ENCODE data around the gene MEG3. TPM values are rescaled to one million over a fixed set of nuclear protein-coding genes. Genes with fewer than 3 reads are reported as not detected.

Gene MEG3
- total RNA-seq, 1 donor from 2014 or later: 815 TPM

DNA sequence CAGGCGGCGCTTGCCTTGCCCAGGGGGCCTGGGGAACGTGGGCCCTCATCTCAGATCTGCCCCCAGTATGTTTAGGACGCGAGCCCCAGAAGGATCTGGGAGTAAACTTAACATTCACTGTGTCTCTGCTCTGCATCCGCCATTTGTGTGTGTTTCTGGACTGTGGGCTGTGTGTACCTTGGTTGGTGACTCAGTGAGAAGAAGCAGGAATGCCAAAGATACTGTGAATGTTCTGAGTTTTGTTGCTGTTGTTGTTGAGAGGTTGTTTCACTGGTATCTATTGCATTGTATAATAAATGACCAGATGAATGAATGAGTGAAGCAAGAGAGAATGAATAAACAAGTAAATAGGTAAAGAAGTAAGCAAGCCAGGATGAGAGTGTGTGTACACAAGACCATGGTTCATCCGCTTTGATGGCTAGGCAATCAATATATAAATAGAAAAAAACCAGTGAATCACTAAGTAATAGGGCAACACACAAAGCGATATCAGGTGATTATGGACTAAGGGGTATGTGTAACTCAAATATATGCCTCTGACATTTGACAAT, 20.5 kb downstream of the MEG3 start:
- DNase-seq (ENCODE audit: low spot score): no peak

DNA sequence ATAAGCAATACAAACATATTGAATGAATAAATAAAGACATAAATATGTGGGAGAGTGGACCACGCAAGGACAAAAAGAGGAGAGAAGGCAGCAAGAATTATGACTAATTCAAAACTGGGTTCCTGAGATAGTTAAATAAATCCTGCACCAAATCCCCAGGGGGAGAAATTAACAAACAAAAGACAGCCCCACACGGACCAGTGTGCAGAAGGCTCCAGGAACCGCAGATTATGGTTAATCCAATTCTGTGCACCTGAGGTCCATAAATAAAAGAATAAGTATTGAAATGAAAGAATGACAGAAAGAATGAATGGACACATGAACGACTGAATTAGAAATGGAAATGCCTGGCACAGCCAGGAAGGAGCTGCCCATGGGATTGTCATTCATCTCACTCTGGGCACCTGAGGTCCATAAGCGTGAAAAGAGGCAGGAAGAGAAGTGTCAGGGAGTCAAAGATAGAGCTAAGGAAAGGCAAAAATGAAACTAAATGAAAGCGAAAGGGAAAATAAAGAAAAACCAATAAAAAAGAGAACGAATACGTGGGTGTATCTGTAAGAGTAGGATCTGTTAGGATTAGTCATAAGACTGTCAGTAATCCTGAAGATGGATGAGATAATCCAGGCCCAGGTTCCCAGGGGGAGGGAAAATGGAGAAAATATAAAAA, 23.3 kb downstream of the MEG3 start:
- no peak for DNase-seq (ENCODE audit: low spot score)

DNA sequence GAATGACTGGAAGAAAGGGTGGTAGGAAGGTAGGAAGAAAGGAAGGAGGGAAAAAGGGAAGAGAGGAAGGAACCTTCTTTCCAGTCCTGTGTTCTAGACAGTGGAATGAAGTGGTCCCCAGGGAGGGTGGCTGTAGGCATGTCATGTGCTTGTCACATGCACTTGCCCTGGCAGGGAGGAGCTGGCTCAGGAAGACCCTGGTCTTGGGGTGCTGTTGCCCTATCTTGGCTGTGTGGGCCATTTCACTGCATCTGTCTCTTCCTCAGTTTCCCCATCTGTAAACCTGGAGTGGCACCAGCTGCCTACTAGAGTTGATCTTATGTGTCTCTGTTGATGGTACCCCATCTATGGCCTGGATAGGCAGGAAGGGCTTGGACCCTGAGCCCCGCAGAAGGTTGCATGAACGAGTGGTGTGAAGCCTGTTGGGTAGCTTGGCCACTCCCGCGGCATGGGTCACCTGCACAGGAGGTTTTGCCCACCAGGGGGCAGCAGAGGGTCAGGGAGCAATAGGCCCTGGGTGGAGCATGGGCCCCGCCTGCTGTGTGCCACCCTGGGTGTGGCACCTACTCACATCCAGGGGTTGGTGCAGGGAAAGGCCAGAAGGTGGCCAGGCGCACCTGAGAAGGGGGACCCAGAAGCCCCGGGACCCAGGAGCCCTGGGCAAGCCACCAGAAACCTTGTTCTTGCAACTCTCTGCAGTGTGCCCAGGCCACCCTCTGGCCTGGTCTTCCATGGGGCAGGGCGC, 25.1 kb downstream of the MEG3 start:
- DNase-seq (ENCODE audit: low spot score): no peak

DNA sequence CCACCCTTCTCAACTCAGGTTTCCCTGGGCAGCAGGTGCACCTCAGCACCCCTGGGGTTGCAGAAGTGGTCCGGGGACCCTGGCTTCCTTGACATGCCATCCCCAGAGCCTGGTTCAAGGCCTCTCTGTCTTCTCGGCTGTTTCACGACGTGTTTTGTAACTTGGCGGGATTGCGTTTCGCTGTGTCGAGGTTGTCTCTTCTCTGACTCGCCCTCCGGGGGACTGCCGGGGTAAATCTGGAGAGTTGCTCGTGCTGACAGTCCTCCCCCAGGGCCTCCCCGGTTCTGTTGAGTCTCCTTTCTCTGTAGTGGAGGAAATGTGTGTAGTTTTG, 25.6 kb downstream of the MEG3 start:
- DNase-seq (ENCODE audit: low spot score): no peak

DNA sequence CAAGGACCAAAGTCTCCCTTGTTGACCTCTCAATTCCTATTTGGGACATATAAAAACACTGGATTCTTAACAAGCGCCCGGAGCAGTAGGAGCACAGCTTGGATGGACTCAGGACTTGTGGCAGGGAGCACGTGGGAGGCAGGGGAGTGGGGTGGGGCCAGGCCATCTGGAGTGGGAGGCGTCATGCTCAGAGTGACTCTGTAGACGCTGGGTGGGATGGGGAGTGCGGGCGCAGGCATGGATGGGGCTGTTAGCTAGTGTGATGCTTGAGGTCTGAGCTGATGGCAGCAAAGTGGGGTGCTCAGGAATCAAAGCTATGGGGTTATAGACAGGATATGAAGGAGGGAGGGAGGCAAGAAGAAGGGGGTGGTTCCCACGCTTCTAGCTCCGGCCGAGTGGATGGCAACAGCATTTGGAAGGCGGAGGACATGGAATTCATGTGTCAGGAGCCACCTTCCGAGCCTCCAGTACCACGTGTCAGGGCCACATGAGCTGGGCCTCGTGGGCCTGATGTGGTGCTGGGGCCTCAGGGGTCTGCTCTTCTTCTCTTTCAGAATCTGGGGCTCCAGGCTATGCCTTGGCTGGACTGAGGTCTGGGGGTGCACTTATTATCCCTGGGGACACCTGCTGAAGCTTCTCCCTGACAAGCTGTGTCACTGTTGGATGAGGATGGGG, 26.2 kb downstream of the MEG3 start:
- DNase-seq (ENCODE audit: low spot score): no peak

DNA sequence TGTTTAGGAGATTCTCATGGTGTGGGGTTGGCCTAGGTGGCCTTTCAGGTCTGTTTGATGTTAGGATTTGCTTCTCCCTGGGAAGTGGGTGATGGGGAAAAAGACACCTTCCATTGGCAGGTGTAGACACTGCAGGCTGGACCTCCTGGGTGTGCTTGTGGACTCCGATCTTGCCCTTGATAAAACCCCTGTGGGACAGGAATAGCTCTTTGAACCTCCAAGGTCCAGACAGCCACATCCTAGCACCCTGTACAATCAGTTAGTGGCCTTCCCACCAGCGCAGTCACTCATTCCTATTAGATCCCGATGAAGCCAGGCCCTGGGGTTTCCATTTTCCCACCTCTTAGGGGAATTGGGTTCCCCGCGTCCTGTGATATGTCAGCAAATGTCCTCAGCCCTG, 28.5 kb downstream of the MEG3 start:
- DNase-seq (ENCODE audit: low spot score): no peak

DNA sequence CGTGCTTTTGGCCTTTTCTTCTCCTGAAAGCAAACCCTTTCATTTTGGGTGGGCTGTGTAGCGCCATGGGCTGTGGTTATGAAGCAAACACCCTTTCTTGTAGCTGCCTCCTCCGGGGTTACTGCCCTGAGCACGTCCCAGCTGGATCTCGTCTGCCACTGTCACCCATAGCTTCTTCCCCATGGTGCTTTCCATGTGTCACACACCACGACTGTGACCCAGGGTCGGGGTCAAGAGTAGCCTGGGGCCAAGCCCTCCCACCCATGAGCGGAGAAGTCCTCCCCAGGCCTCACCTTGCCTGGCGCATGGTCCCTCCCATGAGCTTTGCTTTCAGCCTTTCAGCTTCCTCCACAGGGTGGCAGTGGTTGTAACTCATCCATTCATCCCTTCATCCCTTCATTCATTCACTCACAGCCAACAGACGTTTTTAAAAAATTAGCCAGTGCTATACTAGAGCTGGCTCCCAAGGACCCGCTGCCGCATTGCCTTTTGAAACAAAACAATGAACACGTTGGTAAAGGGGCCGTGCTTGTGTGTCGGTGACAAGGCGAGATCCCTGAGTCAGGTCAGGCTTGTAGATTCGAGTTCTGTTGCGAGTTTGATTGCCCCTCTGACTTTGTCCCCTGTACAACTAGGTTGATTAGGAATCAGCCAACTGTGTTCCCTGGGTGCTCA, 29.5 kb downstream of the MEG3 start:
- no peak for DNase-seq (ENCODE audit: low spot score)

DNA sequence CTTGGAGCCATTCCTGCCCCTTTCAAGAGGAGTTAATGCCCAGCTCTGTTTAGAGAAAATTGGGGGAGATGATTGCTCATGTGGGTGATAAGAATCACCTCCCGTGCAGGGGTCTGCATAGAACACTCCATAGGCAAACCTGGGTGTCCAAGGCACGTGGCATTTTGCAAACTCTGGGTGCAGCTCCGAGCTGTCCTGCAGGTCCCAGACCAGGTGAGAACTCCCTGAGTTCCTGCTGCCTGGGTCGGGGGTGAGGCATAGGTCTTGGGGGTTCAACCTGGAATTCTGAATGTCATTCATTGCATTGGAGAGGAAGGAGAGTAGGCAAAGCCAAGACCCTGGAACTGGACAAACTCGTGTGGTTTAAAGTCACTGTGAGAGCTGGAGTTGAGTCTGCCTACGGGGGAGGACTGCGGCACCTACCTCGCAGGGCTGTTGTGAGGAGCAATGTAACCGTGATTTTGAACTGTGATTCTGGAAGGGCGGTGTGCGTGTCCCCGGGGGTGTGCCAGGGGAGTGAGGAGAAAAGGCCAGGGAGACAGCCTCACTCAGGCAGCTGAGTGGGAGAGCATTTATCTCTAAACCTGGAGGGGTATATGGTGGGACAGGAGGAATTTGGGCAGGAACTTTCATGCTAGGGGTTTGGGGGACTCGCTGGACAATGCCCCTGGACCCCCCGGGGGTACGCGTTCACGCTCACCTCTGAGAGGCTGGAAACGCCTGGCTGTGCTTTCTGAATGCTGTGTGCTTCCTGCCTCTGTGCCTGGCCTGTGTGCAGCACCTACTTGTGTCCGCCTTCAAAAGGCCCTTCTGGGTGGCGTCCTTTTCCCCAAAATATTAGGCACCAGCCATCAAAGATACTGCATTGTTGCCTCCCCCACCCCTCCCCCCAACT, 30.4 kb downstream of the MEG3 start:
- DNase-seq (ENCODE audit: low spot score): no peak

DNA sequence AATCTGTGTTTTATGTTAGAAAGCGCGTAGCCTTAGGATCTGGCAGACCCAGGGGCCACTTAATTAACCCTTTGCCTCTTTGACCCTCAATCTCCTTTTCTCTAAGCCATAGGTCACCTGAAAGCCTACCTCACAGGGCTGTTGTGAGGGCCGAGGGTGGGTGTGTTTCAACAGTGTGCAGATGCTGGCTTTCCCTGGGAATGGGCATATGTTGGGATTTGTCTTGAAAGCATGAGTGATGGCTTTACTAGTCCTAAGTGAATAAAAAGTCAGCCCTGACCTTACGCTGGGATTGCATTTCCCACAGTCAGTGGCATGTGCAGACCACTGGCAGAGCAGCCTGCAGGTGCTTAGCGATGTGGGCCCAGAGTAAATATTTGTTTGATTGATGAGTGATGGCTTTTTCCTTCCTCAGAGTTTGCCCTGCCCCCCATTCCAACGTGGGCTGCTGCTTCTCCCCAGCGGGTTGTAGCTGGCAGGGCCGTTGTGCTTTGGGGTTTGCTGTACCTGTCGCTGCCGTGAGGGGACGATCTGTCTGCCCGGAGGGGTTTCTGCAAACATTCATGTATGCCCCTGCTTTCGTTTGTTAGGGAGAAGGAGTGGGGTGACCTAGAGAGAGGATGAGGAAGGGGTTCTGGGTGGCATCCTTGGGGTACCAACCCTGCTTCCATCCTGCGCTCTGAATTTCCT, 31.5 kb downstream of the MEG3 start:
- DNase-seq (ENCODE audit: low spot score): no peak

DNA sequence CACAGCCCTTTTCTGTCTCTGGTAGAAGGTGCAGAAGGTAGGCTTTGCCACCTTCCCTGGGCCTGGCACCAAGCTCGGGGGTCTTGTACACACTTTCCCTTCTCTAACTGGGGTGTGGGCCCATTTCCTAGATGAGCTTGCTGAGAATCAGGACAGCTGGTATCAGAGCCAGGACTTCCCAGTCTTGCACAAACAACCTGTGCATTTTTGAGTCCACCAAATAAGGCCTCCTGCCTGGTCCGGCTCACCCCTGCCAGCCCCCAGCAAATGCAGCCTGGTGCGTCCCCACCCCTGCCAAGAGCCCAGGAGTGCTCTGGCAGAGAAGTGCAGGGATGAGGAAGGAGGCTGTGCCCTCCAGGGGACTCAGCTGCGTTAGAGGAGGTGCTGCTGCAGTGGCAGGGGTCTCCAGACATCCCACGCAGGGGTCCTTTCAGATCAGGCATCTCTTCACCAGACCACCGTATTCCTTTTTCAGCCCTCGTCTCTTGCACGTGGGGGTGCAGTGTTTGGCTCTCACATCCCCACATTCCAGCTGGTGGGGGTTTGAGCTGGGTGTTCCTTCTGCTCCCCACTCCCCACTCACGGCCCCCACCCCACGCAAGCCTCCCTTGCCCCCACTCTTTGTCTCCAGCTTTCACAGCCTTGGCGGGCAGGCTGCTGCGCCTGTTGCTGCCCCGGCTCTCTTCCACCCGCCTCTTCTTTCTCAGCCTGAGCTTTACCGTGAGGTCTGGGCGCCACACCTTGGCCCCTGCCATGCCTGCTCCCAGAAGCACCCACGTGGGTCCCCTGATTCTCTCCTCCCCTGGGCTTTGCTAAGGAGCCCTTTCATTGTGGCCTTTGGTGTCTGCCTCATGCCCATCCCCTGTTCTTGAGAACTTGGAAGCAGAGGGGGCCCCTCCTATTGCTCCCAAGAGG, 32.3 kb downstream of the MEG3 start:
- DNase-seq (ENCODE audit: low spot score): no peak

DNA sequence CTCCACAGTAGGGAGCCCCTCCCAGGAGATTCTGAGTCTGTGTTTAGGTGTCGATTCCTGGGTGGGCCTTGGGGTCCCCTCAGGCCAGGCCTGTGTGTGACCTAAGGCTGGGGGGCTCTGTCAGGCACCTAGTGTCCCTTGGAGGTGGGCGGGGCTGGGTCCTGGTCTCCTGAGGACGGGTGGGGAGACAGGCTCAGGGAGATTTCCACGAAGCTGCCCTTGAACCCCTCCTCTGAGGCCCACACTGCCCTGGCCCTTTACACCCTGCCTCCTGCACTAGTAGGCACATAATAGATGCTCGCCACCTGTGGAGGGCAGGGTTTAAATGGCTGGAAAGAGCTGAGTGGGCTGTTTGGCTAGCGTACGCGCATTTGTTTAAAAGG, 32.9 kb downstream of the MEG3 start:
- no peak for DNase-seq (ENCODE audit: low spot score)

DNA sequence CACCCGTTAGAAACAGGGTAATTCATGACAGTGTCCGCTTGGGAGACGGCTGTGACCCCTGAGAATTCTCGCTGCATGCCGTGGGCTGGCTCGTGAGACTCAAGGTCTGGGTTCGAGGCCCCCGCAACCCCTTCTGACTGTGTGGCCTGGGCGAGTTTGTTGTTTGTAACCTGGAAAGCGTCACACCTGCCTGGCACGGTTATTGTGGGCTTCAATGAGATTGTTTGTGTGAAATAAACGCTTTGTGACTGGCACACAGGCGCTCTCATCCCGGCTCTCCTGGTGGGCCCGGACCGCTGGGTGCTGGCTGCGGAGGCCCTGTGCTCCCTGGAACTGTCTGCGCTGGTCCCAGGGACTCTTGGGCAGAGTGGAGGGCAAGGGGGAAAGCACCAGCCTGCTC, 33.9 kb downstream of the MEG3 start:
- DNase-seq (ENCODE audit: low spot score): no peak

DNA sequence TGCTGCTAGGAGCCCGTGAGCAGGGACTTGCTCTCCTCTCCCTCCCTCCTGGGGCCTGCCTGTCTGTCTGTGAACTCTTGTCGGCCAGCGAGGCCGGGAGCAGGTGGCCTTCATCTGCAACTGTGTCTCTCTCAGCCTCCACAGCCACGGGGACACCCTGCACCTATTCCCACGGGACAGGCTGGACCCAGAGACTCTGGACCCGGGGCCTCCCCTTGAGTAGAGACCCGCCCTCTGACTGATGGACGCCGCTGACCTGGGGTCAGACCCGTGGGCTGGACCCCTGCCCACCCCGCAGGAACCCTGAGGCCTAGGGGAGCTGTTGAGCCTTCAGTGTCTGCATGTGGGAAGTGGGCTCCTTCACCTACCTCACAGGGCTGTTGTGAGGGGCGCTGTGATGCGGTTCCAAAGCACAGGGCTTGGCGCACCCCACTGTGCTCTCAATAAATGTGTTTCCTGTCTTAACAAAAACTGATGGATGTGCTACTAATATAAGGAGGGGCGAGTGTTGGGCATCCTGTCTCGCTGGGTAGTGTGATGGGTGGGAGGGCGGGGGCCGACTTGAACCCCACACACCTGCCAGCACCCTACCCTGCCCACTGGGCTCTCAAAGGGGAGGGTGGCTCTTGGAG, 34.8 kb downstream of the MEG3 start:
- no peak for DNase-seq (ENCODE audit: low spot score)

DNA sequence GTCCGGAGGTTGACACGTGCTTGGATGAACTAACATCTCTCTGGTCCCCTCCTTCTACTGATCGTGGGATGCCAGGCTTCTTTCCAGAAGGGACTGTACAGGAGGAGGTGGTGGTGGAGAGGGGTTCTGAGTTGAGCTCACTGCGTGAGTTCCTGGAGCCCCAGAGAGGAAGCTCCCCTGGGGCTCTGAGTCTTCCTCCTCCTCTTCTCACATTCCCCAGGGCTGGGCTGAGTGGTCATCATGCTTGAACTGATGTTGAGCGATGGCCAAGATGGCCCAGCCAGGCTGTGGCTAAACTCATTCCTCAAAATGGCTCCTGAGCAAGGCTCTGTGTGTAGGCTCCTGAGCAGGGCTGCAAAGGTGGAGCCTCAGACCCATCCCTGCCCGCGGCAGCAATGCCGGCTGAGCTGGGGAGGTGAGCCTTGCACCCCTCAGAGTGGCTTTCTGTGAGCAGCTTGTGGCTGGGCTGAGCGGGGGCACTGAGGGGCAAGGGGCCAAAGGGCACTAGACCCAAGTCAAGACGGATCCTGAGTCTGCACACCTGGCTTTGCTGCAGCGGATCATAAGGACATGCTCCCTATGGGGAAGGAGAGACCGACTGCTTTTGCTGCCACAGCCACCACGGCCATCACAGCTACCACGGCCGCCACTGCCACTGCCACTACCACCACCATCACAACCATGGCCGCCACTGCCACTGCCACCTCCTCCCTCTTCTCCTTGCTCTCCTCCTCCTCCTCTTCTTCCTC, 35.4 kb downstream of the MEG3 start:
- DNase-seq (ENCODE audit: low spot score): no peak

DNA sequence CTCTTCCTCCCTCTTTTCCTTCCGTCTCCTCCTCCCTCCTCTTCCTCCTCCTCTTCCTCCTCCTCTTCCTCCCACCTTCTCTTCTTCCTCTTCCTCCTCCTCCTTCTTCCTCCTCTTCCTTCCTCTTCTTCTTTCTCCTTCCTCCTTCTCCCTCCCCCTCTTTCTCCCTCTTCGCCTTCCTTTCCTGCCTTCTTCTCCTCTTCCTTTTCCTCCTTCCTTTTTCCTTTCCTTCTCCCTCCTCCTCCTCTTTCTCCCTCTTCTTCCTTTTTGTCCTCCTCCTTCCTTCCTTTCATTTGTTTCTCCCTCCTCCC, 36.0 kb downstream of the MEG3 start:
- no peak for DNase-seq (ENCODE audit: low spot score)

DNA sequence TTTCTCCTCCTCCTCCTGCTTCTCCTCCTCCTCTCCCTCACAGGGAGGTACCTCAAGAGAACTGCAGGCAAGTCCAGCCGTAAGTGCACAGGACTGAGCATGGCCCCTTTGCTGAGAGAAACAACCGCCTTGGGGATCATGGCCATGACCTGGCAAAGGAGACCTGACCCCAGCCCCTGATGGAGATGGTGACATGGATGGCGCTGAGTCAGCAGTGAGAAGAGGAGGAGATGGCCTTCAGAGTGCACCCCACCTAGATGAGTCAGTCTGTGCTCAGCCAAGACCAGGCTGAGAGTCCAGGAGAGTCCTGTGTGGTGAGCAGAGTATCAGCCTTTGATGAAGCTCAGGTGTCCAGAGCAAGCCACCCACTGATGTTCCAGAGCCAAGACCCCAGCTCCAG, 36.4 kb downstream of the MEG3 start:
- DNase-seq (ENCODE audit: low spot score): no peak

DNA sequence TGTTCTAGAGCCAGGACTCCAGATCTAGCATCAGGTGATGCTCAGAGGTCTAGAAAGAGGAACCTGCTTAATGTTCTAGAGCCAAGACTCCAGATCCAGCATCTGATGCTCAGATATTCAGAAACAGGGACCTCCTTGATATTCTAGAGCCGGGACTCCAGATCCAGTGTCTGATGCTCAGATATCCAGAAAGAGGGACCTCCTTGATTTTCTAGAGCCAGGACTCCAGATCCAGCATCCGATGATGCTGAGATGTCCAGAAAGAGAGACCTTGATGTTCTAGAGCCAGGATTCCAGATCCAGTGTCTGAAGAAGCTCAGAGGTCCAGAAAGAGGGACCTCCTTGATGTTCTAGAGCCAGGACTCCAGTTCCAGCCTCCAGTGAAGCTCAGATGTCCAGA, 36.9 kb downstream of the MEG3 start:
- DNase-seq (ENCODE audit: low spot score): no peak

DNA sequence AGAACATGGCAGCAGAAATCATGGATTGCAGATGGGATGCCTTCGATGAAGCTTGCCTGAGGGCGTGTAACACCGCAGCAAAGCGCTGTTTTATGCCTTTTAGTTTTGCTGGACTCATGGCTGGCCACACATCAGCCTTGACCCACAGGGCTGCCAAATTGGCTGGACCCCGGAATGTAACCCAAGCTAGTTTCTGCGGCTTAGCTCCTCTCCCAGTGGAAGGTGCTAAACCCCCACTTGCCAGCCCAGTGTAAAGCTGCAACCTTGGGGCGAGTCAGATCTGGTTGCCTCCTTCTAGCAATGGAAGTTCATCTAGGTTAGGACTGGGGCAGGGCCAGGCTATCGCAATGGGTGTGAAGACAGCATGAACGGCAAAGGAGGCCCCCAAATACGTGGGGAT, 38.3 kb downstream of the MEG3 start:
- DNase-seq (ENCODE audit: low spot score): no peak
